ENCODE results near the gene AKR1B1.
A peak's percentile ranks its signal among the peaks of the same experiment; 100 is the strongest.

AKR1B1 gene

DNA sequence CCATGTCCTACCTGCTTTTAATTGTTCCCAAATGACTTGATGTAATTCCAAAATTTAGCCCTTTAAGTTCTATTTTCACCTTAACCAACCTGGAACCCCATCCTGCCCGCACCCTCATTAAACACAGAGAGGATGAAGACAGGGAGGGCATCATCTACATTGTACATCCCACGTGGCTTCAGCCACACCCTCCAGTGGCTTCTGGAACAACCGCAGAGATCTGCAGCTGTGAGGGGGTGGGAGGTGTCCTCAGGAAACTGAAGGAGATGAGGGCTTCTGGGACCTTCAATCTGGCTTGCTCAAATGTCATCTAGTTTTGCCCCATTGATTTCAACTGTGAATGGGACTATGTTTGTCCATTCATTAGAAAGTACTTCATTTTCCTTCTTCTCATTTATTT lies 39.0 kb downstream of the AKR1B1 start:
- no peak for DNase-seq (ENCODE audit: insufficient read length, low spot score)
- TF ChIP-seq PAX5 (IDR thresholded peaks at IDR 0.05; ENCODE audit: insufficient read depth, low read length, severe bottlenecking) (no peak), POLR2AphosphoS5 (IDR thresholded peaks at IDR 0.05; ENCODE audit: low read depth, low read length) (no peak), SPI1 (IDR thresholded peaks at IDR 0.05; ENCODE audit: low read depth, low read length) (no peak), POLR2A (IDR thresholded peaks at IDR 0.05; ENCODE audit: low read depth, low read length) (no peak), POU2F2 (IDR thresholded peaks at IDR 0.05; ENCODE audit: low read depth, low read length) (no peak), TAF1 (IDR thresholded peaks at IDR 0.05; ENCODE audit: low read depth, low read length) (no peak)
- FAIRE-seq: no peak

- TF ChIP-seq POLR2AphosphoS5 (IDR thresholded peaks at IDR 0.05; ENCODE audit: low read depth, low read length) (no peak), POLR2A (IDR thresholded peaks at IDR 0.05; ENCODE audit: low read depth, low read length) (no peak), TAF1 (IDR thresholded peaks at IDR 0.05; ENCODE audit: low read depth, low read length) (no peak), POU2F2 (IDR thresholded peaks at IDR 0.05; ENCODE audit: low read depth, low read length) (no peak), PAX5 (IDR thresholded peaks at IDR 0.05; ENCODE audit: insufficient read depth, low read length, severe bottlenecking) (no peak), SPI1 (IDR thresholded peaks at IDR 0.05; ENCODE audit: low read depth, low read length) (no peak)
- DNase-seq (ENCODE audit: insufficient read length, low spot score): no peak
- no peak for FAIRE-seq
Measured at GRCh38 chr7:134419085-134419484, 39.8 kb downstream of the AKR1B1 start.

DNA sequence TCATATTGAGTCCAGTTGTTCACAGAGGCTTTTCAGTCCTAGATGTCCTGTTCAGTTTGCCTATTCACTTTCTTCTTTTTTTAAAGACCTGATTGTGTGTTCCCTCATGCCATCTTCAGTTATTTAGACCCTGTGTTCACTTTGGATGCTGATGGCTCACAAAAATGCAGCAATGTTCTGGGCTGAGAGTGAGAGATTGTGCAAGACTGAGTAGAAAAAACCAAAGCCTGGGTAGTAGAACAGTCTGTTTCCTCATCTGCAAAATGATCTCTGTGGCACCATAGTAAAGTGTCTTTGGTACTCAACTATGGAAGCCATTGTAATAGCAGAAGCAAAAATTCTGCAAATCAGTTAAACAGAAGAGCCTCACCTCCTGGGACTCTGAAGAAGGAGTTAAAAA lies 43.2 kb downstream of the AKR1B1 start:
- FAIRE-seq: no peak
- TF ChIP-seq PAX5 (IDR thresholded peaks at IDR 0.05; ENCODE audit: insufficient read depth, low read length, severe bottlenecking) (no peak), POLR2A (IDR thresholded peaks at IDR 0.05; ENCODE audit: low read depth, low read length) (no peak)
- DNase-seq (ENCODE audit: insufficient read length, low spot score): no peak

DNA sequence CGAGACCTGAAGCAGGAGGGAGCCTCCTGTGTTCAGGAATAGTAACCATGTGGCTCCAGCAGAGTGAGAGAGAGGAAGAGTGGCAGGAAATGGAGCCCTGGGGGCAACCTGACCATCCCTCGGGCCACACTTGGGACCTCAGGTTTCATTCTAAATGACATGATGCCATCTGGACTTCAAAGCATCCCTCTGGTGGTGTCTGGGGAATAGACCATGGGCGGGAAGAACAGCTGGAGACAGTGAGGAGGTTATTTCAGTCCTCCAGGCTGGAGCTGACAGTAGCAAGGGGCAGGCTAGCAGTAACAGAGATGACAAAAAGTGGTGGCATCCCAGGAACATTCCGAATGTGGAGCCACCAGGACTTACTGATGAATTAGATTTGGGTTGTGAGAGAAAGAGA lies 44.8 kb downstream of the AKR1B1 start:
- no peak for FAIRE-seq
- TF ChIP-seq POLR2AphosphoS5 (IDR thresholded peaks at IDR 0.05; ENCODE audit: low read depth, low read length): no peak
- no peak for DNase-seq (ENCODE audit: insufficient read length, low spot score)

DNA sequence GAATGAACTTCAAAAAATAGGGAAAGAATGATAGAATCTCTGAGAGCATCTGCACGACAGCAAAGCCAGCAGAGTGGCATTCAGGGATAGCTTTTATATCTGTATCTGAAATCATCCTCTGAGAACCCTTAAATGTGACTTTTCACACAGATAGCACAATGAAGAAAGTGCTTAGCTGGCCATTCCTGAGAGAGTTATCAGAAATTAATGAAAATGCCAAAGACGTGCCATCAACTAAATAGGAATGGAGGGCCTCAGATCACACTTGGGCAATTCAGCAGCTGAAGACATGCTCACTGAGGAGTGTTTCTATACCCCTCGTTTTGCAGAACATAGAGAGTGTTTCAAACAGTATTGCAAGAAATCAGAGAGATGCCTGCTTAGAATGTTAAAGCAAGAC lies 51.6 kb downstream of the AKR1B1 start:
- no peak for FAIRE-seq

DNA sequence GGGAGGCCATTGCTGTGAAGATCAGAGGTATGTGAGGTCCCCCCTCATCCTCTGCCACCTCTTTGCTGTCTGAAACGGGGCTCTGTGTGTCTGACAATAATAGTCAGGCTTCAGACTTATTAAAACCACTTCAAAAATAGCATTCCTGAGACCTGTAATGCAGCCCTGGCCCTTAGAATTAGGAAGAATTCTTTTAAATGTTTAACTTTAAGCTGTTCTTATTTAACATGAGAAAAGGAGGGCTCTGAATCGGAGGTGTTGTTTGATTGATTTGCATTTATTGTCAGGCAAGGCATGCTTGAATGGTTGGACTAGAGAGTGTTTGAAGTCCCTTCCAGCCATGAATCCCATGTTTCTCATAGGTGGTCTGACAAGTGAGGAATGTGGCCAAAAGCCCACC lies 52.5 kb downstream of the AKR1B1 start:
- DNase-seq (ENCODE audit: insufficient read length, low spot score) (no peak), FAIRE-seq (no peak)
- no peak for TF ChIP-seq POLR2AphosphoS5 (IDR thresholded peaks at IDR 0.05; ENCODE audit: low read depth, low read length)
- no peak for TF ChIP-seq PAX5 (IDR thresholded peaks at IDR 0.05; ENCODE audit: insufficient read depth, low read length, severe bottlenecking)
- no peak for TF ChIP-seq TAF1 (IDR thresholded peaks at IDR 0.05; ENCODE audit: low read depth, low read length)
- TF ChIP-seq SPI1 (IDR thresholded peaks at IDR 0.05; ENCODE audit: low read depth, low read length): no peak

More for the DNA sequence above, 51.6 kb downstream of the AKR1B1 start:
- DNase-seq (ENCODE audit: insufficient read length, low spot score): no peak
- TF ChIP-seq POU2F2 (IDR thresholded peaks at IDR 0.05; ENCODE audit: low read depth, low read length): no peak
- no peak for TF ChIP-seq TAF1 (IDR thresholded peaks at IDR 0.05; ENCODE audit: low read depth, low read length)
- no peak for TF ChIP-seq SPI1 (IDR thresholded peaks at IDR 0.05; ENCODE audit: low read depth, low read length)
- TF ChIP-seq POLR2AphosphoS5 (IDR thresholded peaks at IDR 0.05; ENCODE audit: low read depth, low read length): no peak
- TF ChIP-seq PAX5 (IDR thresholded peaks at IDR 0.05; ENCODE audit: insufficient read depth, low read length, severe bottlenecking): no peak
- no peak for TF ChIP-seq POLR2A (IDR thresholded peaks at IDR 0.05; ENCODE audit: low read depth, low read length)

- no peak for DNase-seq (ENCODE audit: insufficient read length, low spot score)
- FAIRE-seq: no peak
- TF ChIP-seq POLR2A (IDR thresholded peaks at IDR 0.05; ENCODE audit: low read depth, low read length) (no peak), POLR2AphosphoS5 (IDR thresholded peaks at IDR 0.05; ENCODE audit: low read depth, low read length) (no peak), SPI1 (IDR thresholded peaks at IDR 0.05; ENCODE audit: low read depth, low read length) (no peak), TAF1 (IDR thresholded peaks at IDR 0.05; ENCODE audit: low read depth, low read length) (no peak), POU2F2 (IDR thresholded peaks at IDR 0.05; ENCODE audit: low read depth, low read length) (no peak), PAX5 (IDR thresholded peaks at IDR 0.05; ENCODE audit: insufficient read depth, low read length, severe bottlenecking) (no peak)
Measured at GRCh38 chr7:134405299-134405698, 53.6 kb downstream of the AKR1B1 start.

- DNase-seq (ENCODE audit: insufficient read length, low spot score): no peak
- no peak for TF ChIP-seq PAX5 (IDR thresholded peaks at IDR 0.05; ENCODE audit: insufficient read depth, low read length, severe bottlenecking)
- no peak for TF ChIP-seq POU2F2 (IDR thresholded peaks at IDR 0.05; ENCODE audit: low read depth, low read length)
- no peak for TF ChIP-seq POLR2AphosphoS5 (IDR thresholded peaks at IDR 0.05; ENCODE audit: low read depth, low read length)
- no peak for TF ChIP-seq SPI1 (IDR thresholded peaks at IDR 0.05; ENCODE audit: low read depth, low read length)
- no peak for TF ChIP-seq POLR2A (IDR thresholded peaks at IDR 0.05; ENCODE audit: low read depth, low read length)
- no peak for TF ChIP-seq TAF1 (IDR thresholded peaks at IDR 0.05; ENCODE audit: low read depth, low read length)
- no peak for FAIRE-seq
Measured at GRCh38 chr7:134403062-134403461, 55.8 kb downstream of the AKR1B1 start.

- no peak for FAIRE-seq
- no peak for DNase-seq (ENCODE audit: insufficient read length, low spot score)
- TF ChIP-seq POU2F2 (IDR thresholded peaks at IDR 0.05; ENCODE audit: low read depth, low read length): no peak
- no peak for TF ChIP-seq TAF1 (IDR thresholded peaks at IDR 0.05; ENCODE audit: low read depth, low read length)
- TF ChIP-seq POLR2A (IDR thresholded peaks at IDR 0.05; ENCODE audit: low read depth, low read length): no peak
- TF ChIP-seq SPI1 (IDR thresholded peaks at IDR 0.05; ENCODE audit: low read depth, low read length): no peak
- TF ChIP-seq PAX5 (IDR thresholded peaks at IDR 0.05; ENCODE audit: insufficient read depth, low read length, severe bottlenecking): no peak
- TF ChIP-seq POLR2AphosphoS5 (IDR thresholded peaks at IDR 0.05; ENCODE audit: low read depth, low read length): no peak
Measured at GRCh38 chr7:134400859-134401258, 58.0 kb downstream of the AKR1B1 start.

DNA sequence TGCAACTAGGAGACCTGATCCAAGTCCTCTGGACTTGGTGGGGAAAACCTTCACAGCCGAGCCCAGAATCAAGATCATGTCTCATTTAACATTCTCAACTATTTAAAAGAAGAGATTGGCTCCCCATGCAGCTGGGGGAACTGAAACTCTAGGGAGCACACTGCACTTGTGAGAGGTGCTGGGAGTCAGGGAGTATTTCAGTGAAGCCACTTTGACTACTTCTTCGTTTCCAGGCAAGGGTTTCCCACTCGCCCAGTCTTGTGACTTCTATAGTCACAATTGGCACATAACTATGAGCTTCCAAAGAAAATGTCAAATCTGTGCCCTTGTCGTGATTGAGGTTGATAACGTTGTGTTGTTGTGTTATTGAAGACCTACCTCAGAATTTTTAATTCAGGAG lies 62.9 kb downstream of the AKR1B1 start:
- peak; percentile 29; the same call in 1 of the 2 replicates for TF ChIP-seq SPI1 (IDR thresholded peaks at IDR 0.05; ENCODE audit: low read depth, low read length)
- TF ChIP-seq PAX5 (IDR thresholded peaks at IDR 0.05; ENCODE audit: insufficient read depth, low read length, severe bottlenecking): no peak
- no peak for TF ChIP-seq POU2F2 (IDR thresholded peaks at IDR 0.05; ENCODE audit: low read depth, low read length)
- FAIRE-seq: no peak
- DNase-seq (ENCODE audit: insufficient read length, low spot score): no peak

GRCh38 chr7:134395604-134396003 lies 63.3 kb downstream of the AKR1B1 start:
- FAIRE-seq (no peak), DNase-seq (ENCODE audit: insufficient read length, low spot score) (no peak)
- no peak for TF ChIP-seq PAX5 (IDR thresholded peaks at IDR 0.05; ENCODE audit: insufficient read depth, low read length, severe bottlenecking)
- peak; percentile 58 for TF ChIP-seq SPI1 (IDR thresholded peaks at IDR 0.05; ENCODE audit: low read depth, low read length)
